RPMI7951 (cell line): ENCODE results near the gene EPHA10. TPM values are rescaled to one million over a fixed set of nuclear protein-coding genes. Genes with fewer than 3 reads are reported as not detected.
A peak's percentile ranks its signal among the peaks of the same experiment; 100 is the strongest.

ENCODE experiments used
- DNase-seq: peaks from one replicate; pipeline ENCODE4 v3.0.0-alpha.2; 2012; ENCODE audit warnings: low read depth
- total RNA-seq: library from RNA; depleted of rRNA; stranded (reverse); fragments of >200 nt; shearing (Covaris generic); gene quantifications from 2 replicates; pipeline ENCODE4 v1.2.3, GENCODE V29; 2014; rRNA removed

Gene EPHA10
- total RNA-seq = not detected in 2 replicates

DNA sequence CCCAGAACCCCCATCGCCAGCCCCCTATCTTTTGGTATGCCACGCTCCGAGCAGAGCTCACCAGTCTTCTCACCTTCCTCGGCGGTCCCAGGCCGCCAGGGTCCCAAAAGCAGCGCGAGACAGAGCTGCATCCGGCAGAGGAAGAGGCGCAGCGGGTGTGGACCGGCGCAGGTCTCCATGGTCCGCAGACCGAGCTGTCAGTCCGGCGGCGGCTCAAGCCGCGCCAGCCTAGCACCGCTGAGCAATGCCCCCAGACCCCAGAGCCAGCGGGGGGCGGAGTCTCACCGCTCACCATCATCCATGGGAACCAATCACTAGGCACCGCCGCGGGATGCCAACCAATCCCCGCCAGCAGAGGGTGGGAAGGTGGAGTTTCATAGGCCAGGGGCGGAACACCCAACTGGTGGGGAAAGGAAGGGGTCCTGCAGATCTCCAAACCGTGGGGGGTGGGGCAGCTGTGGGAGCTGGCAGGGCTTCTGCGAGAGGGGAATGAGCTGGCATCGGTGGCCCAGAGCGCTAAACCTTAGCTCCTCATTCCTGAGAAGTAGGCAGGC lies at the start of gene EPHA10:
Gene EPHA10, minus strand, starts transcription at position 233 of the 554 bp plus-strand sequence. Its CDS starts 54 bp downstream, at position 179.
- no peak for DNase-seq

DNA sequence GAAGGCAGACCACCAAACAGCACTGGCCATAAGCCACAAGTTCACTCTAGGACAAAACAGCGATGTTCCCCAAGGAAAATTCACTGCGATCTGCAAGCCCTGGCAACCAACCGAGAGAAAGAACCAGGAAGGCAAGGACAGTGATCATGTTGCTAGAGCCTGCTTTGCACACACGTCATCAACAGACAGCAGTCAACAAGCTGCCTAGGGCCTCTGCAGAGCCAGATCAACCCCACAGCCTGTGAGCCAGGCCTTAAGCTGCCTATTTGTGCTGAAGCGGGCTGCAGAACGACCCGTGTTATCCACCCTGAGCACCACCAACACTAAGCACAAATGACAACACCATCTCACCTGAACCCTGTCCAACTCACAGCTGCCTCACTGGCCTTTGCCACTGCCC lies 49.3 kb upstream of the EPHA10 start:
- no peak for DNase-seq

DNA sequence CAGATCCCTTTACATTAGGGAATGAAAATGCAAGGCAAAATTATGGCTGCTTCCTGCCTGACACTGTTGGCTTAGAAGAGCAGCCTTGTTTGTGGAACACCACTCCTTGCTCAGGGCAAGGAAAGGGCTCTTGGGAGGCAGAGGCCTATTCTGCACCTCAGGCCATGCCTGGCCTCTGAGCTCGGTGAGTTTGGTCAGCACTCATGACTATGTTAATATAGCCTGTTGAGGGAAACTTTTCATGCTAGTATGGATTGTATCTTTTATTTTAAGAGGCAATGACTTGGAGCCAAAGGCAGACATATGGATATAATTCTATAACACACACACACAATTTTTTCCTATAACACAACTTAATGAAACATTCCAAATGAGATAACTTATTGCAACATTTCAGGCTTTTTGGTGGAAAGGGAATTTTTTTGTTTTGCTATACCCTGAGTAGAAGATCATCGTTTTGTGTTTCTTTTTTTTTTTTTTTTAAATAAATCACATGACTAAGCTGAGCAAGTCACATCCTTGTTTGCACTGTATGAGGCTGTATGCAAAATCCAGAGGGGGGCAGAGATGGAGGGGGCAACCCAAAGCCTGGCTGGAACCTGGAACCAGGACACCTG lies 48.7 kb upstream of the EPHA10 start:
- no peak for DNase-seq

DNA sequence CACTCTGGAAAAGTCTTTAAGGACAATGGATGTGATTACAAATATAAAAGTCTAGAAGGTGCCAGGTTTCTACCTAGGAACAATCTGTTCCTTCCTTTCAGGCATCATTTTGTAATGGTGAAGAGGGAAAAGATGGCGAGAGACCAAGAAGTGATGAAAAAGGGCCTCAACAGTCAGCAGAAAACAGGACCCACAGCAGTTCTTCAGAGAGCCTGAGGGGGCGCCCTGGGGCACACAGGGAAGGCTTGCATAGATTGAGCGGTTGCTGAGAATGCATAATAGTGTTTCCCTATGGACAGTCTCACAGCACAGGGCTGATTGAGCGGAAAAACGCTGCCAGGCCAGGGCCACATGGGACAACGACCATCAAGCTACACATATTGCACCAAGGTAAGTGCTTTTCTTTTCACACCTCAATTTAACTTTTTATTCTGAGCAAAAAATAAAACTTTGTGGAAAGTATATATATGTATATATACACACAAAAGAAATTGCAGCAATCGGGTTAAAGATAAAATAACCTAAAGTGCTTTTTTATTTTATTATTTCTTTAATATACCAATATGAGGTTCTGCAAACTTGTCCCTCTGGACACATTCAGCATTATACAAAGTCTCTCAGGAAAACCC lies 46.2 kb upstream of the EPHA10 start:
- DNase-seq = peak; percentile 76

DNA sequence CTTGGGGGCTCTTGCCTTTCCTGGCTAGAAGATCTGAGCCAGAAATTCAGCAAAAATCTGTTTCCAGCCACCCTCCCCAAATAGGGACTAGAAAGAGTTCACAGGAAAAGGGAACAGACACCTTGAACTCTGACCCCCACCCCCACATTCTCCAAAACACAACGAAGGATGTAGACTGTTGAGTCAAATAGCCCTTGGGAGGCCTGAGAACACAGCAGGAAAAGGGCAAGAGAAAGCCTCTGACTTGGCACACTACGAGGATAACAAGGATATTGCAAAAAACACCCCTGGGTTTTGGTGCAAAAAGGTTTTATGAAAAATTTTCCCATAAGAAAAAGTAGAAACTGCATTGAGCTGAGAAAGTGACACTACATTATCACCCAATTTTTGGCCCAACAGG lies 45.0 kb upstream of the EPHA10 start:
- no peak for DNase-seq

DNA sequence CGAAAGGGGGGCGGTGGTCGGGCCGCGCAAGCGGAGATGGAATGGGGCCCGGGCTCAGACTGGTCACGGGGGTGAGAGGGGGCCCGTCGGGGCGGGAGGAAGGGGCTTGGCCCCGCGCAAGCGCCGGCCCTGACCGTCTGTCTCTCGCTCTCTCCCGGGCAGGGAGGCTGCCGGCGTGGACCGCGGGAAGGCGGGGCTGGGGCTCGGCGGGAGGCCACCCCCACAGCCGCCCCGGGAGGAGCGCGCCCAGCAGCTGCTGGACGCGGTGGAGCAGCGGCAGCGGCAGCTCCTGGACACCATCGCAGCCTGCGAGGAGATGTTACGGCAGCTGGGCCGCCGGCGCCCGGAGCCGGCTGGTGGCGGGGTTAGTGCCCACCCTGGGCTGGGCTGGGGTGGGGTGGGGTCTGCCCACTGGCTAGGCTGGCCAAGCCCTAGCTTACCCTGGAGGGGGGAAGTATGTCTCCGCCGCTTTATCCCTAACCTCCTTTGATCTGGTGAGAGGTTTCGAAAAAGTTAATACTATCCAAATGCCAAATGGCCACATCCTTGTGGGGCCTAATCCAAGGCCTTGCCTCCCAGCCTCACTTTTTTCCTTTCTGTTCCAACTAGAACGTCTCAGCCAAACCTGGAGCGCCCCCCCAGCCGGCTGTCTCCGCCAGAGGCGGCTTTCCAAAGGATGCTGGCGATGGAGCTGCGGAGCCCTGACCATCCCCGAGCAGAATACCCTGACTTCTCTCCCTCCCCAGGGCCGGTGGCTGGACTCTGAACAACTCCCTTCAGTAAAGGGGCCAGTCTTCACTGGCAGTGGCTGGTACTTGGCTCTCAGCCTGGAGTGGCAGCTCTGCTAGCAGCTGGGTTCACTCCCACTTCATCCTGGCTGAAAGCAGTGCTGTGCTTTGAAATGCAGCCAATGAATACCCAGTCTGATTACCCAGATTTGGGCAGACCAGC lies 43.7 kb upstream of the EPHA10 start:
- DNase-seq = peak; percentile 80

DNA sequence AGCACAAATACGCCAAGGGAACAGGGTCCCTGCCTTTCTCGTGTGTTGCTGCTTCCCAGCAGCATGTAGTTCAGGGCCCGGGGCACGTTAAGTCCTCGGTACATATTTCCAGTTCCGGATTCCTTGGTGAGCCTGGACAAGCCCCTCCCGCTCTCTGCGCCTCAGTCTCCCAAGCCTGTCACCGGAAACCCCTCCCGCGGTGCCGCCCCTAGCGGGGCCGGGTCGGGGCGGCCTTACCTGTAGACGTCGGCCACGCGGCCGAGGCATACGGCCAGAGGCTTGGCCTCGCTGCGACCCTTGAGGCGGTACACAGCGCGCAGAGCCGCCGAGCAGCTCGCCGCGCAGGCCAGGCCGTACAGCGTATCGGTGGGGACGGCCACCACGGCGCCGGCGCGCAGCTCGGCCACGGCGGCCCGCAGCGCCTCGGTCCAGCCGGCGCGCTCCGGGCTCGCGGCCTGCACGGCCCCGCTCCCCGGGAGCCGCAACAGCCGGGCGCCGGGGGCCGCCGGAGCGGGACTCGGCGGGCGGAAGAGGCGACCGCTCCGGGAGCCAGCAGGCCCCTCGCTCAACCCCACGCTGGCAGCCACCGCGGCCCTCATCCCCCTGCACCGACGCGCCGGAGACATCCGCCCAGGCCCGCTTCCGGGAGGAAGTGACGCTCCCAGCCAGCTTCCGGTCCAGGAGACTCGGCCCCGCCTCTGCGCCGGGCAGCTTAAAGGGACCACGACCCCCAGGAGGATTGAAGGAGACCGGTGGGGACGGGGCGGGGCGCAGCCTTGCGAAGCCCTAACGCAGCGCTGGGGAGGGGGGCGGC lies 42.8 kb upstream of the EPHA10 start, which contains the start of the genes C1orf122 and YRDC:
Gene C1orf122, plus strand, starts transcription at position 236 of the 814 bp plus-strand sequence. CDS start 615 bp downstream, outside the sequence.
Gene YRDC, minus strand, starts transcription at position 654 of the 814 bp plus-strand sequence. Its CDS starts 28 bp downstream, at position 626.
- DNase-seq = peak; percentile 92

DNA sequence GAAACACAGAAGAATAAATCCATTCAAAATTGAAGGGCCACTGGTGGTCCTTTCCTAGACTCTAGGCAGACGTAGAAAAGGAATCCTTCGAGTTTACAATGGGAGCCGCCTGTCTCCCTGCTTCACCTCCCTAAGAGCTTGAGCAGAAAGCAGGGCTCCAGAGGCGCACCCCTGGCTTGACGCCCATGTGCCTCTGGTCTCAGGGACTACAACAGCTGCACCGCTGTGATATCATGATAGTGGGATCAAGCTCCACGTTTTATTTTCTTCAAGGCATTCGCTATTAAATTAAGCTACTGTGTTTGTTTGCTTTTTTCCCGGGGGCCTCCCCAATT lies 42.3 kb upstream of the EPHA10 start:
- no peak for DNase-seq

DNA sequence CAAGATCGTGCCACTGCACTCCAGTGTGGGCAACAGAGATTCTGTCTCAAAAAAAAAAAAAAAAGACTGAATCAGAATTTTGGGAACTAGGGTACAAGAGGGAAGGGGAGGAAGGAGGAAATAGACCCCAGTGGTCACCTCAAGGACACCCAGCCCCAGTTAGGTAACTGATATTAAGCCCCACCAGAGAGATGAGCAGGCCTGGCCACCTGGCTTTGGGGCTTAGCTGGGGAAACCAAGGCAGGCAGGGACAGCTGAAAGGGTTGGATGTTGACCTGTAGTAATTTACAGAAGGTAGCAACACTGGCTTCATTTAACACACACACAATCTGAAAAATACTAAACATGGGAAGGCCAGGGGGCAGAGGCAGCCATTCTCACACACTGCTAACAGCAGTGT lies 37.5 kb upstream of the EPHA10 start:
- no peak for DNase-seq

DNA sequence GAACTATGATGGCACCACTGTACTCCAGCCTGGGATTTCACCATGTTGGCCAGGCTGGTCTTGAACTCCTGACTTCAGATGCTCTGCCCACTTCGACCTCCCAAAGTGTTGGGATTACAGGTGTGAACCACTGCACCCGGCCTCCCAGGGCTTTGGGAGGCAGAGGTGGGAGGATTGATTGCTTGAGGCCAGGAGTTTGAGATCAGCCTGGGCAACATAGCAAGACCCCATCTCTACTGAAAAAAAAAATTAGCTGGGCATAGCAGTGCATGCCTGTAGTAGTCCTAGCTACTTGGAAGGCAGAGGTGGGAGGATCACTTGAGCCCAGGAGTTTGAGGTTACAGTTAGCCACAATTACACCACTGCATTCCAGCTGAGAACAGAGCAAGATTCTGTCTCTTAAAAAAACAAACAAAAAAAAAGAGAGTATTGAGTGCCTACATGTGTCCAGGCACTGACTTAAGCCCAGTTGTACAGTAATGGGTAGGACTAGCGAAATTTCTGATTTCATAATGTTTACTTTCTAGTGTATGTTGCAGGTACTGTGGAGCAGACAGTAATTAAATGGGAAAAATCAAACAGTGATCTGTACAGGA lies 32.9 kb upstream of the EPHA10 start:
- peak; percentile 52 for DNase-seq

DNA sequence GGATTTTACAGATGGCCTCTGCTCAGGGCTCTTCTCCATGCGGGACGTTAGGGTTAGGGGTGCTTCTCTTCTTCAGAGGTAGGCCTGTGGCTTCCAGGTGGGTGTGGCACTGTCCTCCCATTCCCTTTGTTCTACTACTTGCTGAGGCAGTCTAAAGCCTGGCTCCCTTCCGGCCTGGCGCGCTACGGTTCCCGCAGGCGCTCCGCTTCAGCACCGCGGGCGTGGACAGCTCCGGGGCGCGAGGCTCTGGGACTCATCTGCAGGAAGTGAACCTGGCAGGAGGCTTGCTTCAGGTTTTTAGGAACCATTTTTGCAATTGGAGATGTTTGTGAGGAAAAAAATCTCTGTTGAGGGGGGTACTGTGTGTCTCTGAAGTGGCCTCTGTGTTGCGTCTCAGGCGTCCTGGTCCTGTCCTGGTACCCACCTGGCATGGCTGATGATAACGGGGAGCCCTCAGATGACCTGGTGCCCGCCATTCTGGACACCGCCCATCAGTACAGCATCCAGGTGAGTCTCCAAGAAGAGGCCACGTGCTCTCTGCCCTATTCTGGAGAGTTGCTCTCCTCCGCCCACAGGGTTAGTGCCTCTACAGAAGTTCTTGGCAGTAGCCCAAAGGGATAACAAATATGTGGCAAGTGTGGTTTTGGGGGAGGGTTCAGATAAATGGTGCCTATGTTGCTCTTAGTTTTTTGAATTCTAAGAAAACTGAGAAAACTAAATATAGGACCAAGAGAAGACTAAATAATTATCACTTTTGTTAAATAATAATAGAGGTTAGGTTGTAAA lies 30.6 kb upstream of the EPHA10 start:
- DNase-seq = peak; percentile 18

DNA sequence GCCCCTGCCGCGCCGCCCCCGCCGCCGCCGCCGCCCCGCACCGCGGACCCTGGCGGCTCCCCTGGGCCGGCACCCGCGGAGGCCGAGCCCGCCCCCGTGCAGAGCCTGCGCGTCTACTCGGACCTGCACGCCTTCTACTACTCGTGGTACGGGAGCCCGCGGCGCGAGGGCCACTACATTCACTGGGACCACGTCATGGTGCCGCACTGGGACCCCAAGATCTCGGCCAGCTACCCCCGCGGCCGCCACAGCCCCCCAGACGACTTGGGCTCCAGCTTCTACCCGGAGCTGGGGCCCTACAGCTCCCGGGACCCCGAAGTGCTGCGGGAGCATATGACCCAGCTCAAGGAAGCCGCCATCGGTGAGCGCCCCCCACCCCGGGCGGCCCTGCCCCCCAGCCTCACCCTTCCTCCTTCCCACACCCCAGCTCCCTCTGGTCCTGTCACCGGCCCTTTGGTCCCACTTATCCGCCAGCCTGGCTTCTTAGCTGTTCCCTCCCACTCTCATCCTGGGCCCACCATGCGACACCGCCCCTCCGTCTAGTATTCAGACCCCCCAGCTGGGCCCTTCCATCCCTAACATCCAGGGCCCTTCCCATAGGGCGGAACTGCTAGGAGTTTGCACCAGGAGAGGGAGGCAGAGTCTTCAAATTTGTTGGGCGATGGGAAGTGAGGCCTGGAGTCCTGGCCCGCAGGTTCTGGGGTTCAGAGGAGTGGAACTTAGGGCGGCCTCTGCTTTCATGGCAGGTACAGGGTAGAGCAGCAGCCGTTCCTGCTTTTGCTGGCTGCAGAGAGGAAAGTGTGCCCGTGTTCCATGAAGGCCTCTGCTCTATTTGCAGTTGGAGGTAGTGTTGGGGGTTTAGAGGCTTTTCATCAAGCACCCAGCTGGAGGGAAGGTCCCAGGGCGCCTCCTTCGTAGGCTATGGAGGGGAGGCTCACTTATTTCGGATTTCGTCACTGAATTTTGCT lies 29.7 kb upstream of the EPHA10 start:
- DNase-seq = no peak

DNA sequence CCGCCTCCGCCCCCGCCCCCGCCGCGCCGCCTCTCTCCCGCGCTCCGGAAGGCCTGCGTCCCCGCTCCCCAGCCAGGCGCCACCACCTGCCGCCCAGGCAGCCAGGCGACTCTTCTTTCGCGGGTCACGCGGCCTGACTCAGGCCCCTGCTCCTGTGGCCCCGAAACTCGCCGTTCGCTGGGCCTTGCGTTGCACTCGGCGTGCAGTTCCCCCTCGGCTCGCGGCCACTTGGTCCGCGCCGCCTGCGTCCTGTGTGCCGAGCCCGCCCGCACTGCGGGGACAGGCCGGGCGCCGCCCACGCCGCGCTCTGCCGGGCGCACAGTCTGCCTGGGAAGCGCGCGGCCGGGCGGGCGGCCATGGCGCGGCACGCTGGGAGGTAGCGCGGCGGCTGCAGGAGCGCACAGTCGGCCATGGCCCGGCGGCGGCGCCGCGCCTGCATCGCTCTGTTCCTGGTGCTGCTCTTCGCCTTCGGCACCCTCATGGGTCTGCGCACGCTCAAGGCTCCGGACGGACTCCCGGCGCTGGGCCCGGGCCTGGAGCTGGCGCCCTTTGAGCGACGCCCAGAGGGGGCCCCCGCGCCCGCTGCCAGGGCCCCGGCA lies 29.0 kb upstream of the EPHA10 start, which contains the start of gene MANEAL:
Gene MANEAL, plus strand, starts transcription at position 75 of the 599 bp plus-strand sequence. Its CDS starts 336 bp downstream, at position 411.
- peak; percentile 66 for DNase-seq

DNA sequence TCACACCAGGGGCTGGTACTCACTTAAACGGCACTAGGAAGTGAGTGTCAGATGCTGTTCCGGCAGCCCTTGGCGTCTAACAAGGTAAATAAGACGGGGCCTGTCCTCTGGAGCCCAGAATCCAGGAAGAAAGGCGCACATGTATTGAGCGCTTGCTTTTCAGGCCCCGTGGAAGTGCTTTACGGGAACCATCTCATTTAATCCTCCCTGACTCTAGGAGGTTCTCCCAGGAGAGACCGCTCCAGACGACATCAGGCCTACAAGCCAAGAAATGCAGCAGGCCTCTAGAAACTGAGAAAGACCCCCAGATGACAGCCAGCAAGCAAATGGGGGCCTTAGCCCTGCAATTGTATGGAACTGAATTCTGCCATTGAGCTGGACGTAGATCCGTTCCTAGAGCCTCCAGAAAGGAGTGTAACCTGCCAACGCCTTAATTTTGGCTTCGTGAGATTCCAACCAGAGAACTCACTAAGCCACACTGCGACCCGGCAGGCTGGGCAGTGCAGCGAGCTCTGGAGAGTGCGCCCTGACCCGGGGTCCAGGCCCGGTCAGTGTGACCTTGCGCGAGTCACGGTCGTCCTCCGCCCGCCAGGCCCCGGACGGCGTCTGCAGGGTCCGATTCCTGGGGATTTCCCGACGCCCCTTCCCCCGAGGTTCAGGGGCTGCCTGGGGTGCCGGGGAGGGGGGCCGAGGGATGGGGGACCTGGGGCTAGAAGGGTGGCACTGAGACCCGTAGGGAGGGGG lies 28.2 kb upstream of the EPHA10 start:
- no peak for DNase-seq

DNA sequence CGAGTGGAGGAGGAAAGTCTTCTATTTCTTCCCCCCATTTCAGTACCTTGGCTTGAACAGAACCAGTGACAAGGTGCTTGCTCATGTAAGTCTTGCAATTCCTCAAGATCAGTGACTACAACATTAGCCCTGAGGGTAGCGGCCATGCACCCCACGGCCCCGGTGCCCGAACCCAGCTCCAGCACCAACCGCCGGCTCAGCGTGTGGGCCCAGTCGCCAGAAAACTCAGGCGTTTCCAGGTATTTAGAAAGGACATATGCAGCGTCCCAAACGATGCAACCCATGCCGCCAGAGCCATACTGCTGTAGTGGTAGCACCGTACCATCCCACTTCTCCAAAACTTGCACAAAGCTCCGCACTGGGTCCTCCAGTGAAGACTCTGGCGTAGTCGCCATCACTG lies 17.6 kb upstream of the EPHA10 start:
- DNase-seq = no peak

DNA sequence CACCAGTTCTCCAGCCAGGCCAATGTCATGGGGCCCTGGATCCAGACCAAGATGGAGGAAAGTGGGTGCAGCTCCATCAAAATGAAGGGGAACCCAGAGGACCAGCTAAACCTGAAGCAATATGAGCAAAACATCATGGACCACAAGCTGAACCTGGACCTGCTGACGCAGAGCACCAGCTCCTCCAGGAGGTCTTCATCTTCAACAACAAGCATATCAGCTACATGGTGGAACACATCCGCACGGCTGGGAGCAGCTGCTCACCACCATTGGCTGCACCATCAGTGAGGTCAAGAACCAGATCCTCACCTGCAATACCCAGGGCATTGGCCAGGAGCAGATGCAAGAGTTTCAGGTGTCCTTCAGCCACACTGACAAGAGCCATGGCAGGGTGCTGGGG lies 13.7 kb upstream of the EPHA10 start:
- DNase-seq = no peak

DNA sequence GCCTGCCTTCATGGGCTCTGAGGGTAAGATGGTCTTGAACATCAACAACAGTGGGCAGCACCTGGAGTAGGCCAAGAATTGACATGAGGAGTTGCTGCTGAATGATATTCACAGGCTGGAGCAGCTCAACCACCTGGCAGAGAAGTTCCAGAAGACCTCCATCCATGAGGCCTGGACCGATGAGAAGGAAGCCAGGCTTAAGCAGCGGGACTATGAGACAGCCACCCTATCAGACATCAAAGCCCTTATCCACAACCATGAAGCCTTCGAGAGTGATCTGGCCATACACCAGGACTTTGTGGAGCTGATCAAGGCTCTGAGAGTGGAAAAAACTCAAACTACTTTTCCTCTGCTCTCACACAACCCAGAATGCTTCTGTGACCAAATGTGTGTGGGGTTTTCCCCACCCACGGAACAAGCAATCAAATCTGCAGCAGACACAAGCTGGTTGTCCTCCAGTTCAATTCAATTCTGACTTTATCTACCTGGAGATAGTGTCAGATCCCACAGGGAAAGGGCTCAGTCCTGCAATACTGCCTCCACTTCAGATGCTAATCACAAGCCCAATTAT lies 12.1 kb upstream of the EPHA10 start:
- DNase-seq = no peak
